ENCODE measurements around the gene FBXL17.

FBXL17 gene

GRCh38 chr5:107809201-107810034, 572.5 kb downstream of the FBXL17 start:
- DNase-seq (ENCODE audit: low spot score), result no peak
